HG02610 (cell line): Measurements from ENCODE around the gene NF2.
"Not testable (repeated sequence)": the region's sequence is repeated elsewhere in the genome, so short reads cannot be mapped to it uniquely, and the experiment has no call there.

ENCODE experiments used
- ATAC-seq: cut with Tn5 transposase; IDR thresholded peaks from one replicate; pipeline ENCODE4 v1.9.1; 2021; ENCODE audit warnings: mild to moderate bottlenecking, moderate library complexity; ENCODE audit not compliant: unreplicated experiment

The NF2 gene

DNA sequence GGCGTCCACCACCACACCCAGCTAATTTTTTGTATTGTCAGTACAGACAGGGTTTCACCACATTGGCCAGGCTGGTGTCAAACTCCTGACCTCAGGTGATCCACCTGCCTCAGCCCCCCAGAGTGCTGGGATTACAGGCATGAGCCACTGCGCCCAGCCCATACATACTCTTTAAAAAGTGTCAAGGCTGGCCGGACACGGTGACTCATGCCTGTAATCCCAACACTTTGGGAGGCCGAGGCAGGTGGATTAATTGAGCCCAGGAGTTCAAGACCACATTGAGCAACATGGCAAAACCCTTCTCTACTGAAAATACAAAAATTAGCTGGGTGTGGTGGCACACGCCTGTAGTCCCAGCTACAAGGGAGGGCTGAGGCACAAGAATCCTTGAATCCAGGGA, 9.0 kb upstream of the NF2 start:
- not testable (repeated sequence) for ATAC-seq

DNA sequence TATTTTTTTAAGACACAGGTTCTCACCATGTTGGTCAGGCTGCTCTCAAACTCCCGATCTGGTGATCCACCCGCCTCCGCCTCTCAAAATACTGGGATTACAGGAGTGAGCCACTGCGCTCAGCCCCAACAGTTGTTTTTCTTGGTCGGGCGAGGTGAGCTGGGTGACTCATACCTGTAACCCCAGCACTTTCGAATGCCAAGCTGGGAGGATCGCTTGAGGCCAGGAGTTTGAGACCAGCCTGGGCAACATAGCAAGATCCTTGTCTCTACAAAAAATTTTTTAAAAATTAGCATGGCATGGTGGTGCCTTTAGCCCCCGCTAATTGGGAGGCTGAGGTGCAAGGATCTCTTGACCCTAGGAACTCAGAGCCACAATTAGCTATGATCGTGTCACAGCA, 7.0 kb upstream of the NF2 start:
- no peak for ATAC-seq

DNA sequence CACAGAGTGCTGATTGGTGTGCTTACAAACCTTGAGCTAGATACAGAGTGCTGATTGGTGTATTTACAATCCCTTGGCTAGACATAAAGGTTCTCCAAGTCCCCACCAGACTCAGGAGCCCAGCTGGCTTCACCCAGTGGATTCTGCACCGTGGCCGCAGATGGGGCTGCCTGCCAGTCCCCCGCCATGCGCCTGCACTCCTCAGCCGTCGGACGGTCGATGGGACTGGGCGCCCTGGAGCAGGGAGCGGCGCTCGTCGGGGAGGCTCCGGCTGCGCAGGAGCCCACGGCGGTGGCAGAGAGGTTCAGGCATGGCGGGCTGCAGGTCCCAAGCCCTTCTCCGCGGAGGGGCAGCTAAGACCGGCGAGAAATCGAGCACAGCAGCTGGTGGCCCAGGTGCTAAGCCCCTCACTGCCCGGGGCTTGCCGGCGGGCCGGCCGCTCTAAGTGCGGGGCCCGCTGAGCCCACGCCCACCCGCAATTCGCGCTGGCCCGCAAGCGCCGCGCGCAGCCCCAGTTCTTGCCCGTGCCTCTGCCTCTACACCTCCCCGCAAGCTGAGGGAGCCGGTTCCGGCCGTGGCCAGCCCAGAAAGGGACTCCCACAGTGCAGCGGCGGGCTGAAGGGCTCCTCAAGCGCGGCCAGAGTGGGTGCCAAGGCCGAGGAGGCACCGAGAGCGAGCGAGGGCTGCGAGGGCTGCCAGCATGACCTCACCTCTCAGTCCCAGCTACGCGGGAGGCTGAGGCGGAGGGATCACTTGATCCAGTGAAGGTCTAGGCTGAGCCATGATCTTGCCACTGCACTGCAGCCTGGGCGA, 5.4 kb upstream of the NF2 start:
- ATAC-seq = not testable (repeated sequence)

DNA sequence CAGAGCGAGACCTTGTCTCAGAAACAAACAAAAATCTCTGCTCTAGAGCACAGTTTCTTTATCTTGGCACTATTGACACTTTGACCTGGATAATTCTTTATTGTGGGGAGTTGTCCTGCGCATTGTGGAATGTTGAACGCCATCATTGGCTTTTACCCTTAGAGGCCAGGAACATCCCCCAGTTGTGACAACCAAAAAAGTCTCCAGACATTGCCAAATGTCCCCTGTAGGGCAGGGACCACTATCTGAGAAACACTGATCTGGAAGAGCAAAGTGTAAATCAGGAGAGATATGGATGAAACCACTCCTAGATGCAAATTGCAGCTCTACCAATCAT, 4.8 kb upstream of the NF2 start:
- no peak for ATAC-seq

DNA sequence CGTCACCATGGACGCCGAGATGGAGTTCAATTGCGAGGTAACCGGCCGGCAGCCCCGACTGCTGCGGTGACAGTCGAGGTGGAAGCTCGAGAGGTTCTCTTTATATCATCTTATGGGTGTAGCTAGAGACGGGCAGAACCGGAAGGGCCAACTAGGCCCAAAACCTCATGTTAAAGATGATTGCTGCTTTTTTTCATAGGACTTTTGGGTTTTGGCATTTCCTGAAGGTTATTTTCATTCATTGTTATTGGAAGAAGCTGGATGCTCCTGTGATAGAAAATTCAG, 585 bp downstream of the NF2 start:
- ATAC-seq = peak; percentile 2

DNA sequence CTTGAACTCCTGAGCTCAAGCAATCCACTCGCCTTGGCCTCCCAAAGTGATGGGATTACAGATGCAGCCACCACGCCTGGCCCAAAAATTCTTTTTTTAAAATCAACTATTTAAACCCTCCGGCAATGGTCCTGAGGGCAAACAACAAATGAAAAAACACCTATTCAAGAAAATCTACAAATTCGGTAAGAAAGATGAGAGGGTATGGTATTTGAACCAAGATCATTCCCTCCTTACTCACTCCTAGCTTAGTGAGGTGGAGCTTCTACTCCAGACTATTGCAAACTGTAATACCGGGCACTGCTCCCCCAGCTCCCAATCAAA, 2.1 kb downstream of the NF2 start:
- no peak for ATAC-seq

DNA sequence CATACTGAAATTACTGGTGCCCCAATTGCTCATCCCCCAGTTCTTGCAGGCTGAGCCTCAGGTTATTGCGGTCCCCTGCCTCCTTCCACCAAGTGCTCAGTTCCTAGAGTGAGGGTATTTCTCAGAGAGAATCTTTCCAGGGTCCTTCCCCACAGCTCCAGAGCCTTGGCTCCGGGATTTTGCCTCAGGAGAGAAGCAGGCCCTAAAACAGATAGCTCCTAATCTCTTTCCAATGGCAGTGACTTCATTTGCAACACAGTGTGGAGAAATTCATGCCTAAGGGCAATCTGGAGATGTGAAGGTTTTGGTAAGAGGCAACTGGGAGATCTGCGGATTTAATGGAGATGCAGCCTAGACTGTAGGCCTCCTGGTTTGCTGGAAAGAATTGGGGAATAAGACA, 2.9 kb downstream of the NF2 start:
- no peak for ATAC-seq

DNA sequence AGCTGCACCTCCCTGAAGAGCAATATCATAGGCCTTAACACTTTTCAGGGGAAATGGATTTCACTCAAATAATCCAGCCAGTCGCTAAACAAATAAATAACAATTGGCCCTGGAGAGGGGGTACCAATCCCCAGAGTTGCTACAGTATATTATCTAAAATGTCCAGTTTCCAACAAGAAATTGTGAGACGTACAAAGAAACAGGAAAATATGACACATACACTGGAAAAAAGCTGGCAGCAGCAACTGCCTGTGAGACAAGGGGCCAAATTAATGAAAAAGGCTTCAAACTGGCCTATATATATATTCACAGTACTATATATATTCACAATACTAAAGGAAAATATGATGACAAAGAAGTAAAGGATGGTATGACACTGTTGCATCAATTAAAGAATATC, 4.0 kb downstream of the NF2 start:
- ATAC-seq = no peak

DNA sequence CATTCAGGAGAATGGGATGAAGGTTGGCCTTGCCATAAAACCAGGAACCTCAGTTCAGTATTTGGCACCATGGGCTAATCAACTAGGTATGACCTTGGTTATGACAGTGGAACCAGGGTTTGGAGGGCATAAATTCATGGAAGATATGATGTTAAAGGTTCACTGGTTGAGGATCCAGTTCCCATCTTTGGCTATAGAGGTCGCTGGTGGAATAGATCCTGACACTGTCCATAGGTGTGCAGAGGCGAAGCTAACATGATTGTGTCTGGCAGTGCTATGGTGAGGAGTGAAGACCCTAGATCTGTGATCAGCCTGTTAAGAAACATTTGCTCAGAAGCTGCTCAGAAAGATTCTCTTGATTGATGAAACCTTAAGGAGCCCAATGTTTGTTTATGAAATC, 5.7 kb downstream of the NF2 start:
- ATAC-seq = no peak

DNA sequence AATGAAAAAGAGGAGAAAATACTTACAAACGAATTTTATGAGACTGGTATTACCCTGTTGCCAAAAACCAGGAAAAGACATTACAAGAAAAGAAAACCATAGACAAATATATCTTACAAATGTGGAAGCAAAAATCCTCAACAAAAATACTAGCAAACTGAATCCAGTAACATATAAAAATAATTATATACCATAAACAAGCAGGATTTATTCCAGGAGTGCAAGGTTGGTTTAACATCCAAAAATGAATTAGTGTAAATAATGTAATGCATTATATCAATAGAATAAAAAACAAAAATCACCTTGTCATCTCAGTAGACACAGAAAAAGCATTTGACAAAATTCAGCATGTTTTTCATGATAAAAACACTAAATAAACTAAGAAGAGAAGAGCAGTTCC, 7.3 kb downstream of the NF2 start:
- no peak for ATAC-seq

DNA sequence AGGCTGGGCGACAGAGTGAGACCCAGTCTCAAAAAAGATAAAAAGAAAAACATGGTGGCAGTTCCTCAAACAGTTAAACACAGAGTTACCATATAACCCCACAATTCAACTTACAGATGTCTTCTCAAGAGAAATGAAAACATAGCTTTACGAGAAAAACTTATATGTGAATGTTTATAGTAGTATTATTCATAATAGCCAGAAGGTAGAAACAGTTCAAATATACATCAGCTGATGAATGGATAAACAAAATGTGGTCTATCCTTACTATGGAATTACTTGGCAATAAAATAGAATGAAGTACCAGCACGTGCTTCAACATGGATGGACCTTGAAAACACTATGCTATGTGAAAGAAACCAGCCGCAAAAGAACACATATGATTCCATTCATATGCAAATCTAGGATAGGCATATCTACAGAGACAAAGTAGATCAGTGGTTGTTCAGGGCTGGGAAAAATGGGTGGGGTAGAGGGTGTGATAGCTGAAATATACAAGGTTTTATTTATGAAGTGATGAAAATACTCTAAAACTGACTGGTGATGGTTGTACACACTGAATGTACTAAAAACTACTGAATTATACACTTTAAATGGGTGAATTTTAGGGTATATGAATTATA, 12.4 kb downstream of the NF2 start:
- no peak for ATAC-seq

DNA sequence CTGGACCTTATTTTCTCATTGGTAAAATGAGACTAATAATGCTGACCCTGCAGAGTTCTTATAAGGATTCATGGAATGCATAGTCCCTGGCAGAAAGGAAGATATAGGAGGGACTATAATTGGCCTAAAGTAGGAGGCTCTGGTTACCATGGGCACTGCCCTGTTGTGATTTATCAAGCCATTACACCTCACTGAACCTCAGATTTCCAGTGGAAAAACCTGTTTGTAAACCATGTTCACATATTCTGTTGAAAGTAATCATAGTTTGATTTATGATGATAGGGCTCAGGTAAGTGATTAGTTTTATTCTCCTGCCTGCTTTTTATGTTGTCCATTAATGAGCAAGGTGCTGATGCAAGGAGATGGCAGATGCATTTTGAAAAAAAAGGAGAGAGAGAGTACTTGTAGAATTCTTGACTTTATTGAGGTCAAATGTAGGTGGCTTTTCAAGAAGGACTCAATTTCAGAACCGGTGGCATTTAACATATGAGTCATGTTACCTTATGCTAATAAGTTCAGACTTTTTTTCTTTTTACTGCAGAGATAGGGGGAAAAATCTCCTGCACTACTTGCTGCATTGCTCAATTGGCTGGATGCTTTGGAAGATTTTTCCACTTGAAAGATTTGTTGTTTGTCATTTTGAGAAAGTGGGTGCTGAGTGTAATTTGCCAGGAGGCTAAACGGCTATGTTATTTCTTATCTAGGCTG, 14.6 kb downstream of the NF2 start:
- no peak for ATAC-seq

DNA sequence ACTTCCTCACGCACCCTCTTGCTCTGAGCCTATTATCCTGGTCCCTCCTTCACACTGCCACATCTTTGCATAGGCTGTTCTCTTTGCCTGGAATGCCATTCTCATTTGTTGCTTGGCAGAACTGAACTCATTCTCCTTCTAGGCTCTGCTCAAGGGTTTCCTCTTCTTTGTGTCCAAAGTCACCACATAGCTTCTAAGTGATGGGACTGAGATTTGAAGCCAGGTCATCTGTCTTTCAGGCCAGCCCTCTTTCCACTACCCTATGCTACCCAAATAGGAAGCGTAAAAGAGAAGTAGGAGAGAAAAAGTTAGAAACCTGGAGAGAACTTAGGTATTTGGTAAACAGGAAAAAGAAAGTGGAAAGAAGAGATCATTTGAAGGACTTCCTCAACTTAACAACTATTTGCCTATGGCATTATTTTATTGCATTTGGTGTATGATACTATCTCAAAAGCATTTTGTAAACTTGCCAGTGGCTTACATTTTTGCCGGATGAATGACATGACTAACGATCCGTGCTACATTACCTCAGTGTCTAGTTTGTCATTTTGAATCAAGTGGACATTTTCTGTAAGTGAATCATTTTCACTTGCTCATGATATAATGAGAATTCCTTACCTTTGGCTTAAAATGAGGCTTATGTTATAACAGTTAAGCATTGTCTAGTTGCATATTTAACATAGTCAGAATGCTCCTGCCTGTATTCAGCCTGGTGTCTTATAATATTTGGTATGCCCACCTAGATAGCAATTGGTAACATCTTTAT, 18.5 kb downstream of the NF2 start:
- no peak for ATAC-seq

DNA sequence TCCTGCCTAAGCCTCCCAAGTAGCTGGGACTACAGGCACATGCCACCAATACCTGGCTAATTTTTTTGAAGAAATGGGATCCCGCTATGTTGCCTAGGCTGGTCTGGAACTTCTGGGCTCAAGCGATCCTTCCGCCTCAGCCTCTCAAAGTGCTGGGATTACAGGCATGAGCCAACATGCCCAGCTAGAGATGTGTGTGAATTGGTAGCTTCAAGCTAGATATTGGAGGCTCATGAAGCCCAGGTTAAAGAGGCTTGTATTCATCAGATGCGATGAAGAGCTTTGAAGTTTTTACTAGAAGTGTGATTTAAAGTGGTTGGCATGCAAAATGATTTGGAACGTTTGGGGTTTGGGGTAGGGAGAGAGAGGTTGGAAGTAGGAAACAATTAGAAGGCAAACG, 19.6 kb downstream of the NF2 start:
- no peak for ATAC-seq

DNA sequence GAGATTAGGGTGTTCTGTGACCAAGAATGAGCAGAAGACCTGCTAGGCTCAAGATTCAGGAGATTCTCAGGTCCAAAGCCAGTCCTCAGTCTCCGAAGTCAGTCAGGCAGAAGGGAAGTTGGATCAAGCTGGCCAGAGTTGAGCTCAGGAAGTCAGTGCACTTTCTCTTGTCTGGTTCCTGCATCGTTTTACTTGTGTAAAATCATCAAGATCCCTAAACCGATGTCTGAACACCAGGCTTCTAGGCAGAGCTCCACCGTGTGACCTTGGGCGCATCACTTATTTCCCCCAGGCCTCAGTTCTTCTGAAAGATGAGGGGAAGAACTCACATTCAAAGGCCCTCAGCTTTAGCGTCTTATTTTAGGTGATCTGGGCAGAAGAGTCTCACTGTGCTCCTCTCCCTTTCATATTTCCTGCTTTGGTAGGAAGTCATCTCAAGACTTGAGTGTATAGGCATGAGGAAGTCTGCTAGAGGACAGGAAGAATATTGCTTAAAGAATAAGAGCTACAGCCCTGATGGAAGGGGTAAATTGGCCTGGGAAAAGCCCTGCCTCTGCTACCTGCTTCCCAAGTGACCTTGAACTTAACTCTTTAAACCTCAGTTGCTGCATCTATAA, 20.2 kb downstream of the NF2 start:
- ATAC-seq = no peak

DNA sequence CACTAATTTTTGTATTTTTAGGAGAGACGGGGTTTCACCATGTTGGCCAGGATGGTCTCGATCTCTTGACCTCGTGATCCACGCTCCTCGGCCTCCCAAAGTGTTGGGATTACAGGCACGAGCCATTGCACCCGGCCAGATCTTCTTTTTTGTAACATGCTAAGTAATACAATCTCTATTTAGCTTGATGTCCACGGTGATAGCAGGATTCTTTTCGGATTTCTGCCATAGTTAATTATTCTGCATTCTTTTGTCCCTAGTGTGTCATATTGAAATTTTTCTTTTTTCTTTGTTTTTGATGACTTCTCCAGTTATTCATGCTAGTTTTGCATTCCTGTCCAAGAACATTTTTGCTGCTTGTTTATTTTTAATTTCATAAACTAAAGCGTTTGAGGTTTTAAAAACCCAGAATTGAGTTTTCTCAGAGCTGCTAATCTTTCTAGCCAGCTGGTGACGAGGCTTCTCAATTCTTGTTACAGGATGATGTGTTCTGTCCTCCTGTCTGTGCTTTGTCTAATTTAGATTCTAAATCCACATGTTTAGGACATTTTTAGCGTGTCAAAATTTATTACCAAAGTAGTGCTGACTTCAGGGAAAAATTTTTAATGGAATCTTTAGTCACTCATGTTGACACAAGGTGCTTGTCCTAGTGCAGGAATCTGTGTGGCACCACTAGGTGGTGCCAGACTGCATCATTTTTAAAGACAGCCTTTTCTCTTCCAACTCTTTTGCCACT, 21.8 kb downstream of the NF2 start:
- no peak for ATAC-seq

DNA sequence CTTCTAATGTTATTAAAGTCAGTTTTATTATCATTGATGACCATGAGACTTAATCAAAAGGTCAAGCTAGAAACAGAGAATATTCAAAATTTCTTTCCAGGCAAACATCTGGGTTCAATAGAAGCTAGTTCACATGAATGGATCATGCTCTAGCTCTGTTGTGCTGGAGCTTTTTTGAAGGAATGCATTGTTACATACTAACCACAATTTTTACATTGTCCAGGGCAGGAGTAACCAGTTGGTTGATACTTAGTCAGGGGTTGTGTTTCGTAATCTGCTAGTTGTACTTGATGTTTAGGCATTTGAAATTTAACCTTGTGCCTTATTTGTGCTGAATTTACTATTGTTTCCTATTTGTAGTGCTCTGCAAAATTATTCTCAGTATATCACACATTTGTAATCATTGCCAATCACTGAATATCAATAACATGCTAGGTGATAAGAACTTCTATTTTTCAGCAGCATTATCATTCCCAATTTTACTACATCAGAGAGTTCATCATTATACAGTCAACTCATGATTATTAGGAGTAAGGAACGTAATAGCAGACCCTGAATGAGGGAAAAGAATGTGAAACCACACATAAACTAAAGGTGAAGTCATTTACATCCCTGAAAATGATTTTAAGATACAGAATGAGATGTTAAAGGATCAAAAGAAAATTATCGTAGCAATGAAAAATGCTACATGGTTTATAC, 23.2 kb downstream of the NF2 start:
- ATAC-seq = no peak

DNA sequence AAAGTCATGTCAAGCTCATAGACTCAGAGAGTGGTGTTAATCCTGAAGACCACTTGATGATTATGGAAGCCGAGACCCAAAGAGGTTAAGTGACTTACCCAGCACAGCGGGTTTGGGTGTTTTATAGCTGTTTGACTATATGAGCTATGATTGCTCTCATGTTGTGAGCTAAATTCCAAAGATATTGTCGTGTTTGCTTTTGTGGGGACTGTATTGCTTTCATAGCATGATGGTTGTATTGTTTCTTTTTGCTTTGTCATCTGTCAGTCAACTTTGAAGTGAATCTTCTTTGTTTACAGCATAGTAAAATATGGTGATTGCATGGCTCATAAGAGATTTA, 23.7 kb downstream of the NF2 start:
- ATAC-seq = no peak

DNA sequence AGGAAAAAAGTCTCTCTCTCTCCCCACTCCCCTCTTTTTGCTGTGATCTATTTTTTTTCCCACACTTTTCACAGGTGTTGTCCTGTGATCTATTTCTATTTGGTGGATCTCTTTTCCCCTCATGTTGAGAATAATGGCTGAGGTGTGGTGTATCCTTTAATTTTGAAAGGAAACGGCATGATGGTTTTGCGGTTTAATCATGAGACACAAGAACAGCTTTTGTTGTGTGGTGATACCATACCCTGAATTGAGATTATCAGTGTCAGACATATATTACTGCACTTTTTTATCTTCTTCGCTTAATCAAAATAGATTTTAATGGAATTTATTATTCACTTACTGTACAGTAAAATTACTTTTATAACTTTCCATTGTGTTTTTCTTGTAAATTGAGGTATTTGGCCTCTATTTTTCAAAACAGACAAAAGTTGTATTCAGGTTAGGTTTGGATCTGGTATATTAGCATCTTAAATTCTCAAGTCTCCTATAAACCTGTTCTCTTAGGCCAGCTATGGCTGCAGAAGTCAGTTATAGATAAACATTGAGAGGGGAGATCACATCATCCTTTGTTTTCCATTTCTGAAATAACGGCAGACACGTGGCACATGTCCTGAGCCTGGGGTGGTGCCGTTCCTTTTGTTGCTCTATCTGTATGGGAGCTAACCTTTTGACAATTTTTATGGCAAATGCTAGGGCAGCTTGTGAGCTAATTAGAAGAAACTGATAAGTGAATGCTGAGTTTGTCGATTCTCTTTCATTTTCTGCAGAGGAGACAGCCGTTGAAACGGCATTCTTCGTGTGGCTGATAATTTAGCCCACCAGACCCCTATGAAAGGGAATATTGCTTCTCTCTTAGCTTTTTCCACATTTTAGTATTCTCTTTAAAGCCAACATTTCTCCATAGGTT, 25.8 kb downstream of the NF2 start:
- no peak for ATAC-seq
